Glomerular visceral epithelial cell (primary cell): Measurements from ENCODE around the gene RECQL.

Experiments used
- DNase-seq: peaks from one replicate; pipeline ENCODE4 v3.0.0-alpha.2; 2016; ENCODE audit errors: extremely low spot score

Gene RECQL, protein sequence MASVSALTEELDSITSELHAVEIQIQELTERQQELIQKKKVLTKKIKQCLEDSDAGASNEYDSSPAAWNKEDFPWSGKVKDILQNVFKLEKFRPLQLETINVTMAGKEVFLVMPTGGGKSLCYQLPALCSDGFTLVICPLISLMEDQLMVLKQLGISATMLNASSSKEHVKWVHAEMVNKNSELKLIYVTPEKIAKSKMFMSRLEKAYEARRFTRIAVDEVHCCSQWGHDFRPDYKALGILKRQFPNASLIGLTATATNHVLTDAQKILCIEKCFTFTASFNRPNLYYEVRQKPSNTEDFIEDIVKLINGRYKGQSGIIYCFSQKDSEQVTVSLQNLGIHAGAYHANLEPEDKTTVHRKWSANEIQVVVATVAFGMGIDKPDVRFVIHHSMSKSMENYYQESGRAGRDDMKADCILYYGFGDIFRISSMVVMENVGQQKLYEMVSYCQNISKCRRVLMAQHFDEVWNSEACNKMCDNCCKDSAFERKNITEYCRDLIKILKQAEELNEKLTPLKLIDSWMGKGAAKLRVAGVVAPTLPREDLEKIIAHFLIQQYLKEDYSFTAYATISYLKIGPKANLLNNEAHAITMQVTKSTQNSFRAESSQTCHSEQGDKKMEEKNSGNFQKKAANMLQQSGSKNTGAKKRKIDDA

DNA sequence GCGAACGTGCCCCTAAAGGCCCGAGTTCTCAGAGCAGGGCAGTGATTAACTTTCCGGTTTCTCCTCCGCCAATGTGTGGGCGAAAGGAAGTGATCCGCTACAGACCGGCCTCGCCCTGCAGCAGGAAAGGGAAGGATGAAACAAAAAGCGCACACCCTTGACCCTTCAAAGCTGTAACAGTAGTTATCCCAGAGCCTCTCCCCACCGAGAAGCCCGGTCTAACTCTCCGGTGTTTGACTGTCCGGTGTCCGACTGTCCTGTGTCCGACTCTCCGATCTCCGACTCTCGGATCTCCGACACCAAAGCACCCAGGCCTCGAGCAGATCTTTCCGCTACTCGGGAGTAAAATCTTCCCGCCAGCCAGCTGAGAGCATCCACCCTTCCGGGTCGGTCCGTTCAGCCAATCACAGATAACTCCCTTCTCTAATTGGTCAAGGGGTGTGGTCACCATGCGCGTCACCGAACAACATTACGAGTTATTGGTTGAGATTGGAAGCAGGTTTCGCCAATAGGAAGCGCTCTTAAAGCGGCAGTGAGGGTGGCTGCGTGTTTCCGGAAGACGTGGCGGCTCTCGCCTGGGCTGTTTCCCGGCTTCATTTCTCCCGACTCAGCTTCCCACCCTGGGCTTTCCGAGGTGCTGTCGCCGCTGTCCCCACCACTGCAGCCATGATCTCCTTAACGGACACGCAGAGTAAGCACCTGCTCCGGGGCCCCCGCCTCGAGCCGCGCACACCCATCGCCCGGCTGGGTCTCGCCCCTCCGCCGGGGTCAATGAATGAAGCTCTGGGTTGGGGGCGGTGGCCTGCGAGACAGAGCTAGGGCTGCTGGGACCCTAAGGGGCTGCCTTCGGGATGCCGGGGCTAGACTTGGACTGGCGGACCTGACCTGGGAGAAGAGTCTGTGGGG is at the start of gene RECQL, which contains the start of gene GOLT1B:
TSS of gene RECQL (minus strand) at position 378 of the 906 bp plus-strand sequence. CDS start 2,065 bp downstream, outside the sequence.
TSS of gene GOLT1B (plus strand) at position 532 of the 906 bp plus-strand sequence. CDS start at position 667, 135 bp downstream.
- DNase-seq, result peak; percentile 96

DNA sequence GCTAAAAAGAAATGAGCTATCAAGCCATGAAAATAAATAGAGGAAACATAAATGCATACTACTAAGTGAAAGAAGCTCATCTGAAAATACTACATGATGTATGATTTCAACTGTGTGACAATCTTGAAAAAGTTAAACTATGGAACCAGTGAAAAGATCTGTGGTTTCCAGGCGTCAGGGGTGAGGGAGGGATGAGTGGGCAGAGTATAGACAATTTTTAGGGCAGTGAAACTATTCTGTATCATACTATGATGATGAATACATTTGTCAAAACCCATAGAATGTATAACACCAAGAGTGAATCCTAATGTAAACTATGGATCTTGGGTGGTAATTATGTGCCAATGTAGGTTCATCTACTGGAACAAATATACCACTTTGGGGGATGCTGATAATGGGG is 46.0 kb upstream of the RECQL start:
- no peak for DNase-seq

DNA sequence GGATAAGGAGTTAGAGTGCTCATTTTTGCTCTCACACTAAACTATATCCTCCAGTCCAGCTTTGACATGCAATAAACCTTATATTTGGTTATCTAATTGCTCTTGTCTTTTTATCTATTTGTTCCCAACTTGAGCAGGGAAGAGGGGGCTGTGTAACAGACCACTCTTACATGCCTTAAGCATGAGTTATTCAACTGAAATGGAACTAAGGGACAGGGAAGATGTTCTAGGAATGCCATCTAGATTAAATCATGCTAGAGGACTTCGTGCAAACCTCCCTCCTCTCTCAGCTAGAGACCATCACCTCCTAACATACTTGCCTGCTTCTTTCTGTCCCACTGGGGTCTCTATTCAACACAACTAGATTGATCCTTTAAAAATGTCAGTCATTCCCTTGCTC is 45.3 kb upstream of the RECQL start:
- DNase-seq, result peak; percentile 15

DNA sequence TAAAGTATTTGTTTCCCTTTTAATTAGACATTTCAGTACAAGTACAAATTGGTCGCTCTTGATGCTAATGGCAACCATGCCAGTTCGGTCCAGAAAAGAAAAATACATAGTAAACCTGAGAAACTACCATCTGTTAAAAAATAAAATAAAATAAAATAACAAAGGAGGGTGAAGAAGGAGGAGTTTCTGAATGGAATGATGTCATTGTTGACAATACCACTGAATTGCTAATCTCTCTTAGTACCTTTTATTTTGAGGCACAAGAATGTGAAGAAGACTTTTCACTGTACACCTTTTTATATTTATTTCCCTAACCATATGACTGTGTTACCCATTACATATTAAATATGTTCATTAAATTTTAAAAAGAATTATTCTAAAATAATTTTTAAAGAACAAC is 44.1 kb upstream of the RECQL start:
- no peak for DNase-seq

DNA sequence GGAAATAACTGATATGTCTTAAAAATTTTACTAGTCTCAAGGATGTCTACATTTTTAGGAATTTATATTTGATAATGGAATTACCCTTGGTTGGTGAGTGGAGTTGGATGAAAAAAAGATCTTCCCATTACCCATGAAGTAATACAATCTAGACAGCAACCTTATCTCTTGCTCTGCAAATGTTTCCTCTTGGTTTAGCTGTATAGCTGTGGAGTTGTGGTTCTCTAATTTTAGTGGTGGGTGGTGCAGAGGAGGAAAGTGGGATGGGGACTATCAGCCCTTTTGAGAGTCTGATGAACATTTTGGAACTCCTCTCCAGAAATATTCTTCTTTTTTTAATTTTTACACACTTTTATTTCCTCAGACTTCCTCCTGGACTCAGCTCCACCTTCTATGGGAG is 41.7 kb upstream of the RECQL start:
- DNase-seq, result no peak

DNA sequence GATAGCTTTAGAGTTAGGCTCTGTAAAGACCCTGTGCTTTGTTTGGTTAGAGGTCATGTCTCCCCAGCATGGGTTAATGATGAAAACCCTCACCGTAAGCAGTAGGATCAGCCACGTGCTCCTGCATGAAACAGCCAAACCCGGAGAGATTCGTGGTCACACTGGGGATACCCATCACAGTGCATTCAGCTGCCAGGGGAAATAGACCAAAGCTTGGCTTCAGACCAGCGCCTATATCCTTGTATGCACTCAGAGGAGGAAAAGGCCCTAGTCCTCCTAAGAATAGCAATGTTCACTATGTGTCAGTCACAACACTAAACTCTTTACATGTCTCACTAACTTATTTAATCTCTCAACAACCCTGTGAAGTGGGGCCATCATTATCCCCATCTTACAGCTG is 41.0 kb upstream of the RECQL start:
- no peak for DNase-seq

DNA sequence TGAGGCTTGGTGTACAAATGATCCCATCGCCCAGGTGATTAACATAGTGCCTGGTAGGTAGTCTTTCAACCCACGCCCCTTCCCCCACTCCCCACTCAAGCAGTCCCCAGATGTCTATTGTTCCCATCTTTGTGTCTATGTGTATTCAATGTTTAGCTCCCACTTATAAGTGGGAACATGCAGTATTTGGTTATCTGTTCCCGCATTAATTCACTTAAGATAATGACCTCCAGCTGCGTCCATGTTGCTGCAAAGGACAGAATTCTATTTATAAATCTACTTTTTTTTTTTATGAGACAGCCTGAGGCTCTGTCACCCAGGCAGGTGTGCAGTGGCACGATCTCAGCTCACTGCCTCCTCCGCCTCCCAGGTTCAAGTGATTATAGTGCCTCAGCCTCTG is 40.3 kb upstream of the RECQL start:
- no peak for DNase-seq

DNA sequence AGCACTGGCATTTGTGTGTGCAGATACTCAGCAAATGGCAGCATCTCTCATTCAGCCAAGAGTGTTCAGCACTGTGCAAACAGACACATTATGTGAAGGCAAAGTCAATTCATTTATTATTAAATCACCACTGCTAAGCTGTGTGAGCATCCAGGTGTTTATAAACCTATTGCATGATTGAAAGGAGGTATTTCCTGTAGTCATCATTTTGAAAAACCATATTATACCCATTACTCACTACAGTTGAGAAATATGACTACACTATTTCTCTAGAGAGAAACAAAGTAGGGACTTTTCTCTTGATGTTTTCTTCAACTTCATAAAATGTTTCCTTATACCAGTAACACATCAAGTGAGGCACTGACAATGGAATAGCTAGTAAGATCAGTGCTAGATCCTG is 38.4 kb upstream of the RECQL start:
- DNase-seq, result no peak

DNA sequence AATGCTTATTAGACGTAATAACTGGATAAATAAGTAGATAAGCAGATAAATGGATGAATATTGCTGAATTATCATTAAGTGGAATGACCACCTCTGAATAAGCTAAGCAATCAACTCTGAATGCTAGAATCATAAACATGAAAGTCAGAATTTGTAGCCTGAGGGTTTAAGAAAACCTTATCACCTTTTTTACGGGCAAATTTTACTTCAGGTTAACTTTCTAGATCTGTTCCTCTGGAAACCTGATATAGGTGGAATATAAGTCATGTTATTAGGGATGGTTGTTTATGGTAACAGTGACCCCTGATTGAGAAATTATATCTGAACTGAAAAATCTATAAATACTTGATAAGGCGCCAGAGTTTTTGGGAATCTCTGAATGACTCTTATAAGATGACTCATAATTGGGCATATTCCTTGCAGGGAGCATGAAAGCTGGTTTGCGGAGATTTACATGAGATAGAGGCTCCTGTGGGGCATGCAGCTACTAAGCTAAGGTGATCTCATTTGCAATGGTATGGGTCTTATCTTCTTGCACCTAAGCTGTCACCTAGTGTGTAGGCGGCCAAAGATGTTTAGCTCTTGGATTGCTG is 36.7 kb upstream of the RECQL start:
- no peak for DNase-seq

DNA sequence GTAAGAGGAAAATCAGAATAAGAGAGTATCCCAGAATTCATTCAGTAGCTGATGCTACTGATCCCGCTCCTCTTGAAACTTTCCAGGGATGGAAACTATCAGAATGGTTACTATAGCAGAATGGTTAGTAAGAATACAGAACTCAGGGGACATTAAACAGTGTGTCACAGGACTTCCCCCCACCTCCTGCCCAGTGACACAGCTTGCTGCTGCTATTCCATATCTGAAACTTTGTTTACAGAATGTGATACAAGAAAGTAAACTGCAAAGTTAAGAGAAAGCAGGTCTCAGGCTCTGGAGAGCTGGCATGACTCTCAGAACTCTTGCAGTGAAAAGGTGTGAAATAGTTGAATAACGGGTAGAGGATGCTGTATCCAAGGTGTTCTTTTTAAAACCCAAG is 28.0 kb upstream of the RECQL start:
- DNase-seq, result no peak

DNA sequence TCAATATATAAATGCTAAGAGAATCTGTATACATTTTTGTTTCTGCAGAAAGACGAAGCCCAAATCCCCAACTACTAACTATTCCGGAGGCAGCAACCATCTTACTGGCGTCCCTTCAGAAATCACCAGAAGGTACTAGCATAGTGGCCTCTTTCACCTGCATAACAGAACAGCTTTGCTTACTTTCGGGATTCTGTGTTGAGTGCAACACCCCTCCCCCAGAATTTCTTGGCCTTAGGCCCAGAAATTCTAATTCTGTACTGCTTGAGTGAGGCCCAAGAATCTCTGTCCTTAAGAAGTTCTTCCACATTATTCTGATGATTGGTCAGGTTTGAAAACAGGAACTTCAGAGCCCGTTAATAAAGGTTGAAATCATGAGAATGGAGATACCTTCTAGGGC is 27.5 kb upstream of the RECQL start:
- DNase-seq, result peak; percentile 68

DNA sequence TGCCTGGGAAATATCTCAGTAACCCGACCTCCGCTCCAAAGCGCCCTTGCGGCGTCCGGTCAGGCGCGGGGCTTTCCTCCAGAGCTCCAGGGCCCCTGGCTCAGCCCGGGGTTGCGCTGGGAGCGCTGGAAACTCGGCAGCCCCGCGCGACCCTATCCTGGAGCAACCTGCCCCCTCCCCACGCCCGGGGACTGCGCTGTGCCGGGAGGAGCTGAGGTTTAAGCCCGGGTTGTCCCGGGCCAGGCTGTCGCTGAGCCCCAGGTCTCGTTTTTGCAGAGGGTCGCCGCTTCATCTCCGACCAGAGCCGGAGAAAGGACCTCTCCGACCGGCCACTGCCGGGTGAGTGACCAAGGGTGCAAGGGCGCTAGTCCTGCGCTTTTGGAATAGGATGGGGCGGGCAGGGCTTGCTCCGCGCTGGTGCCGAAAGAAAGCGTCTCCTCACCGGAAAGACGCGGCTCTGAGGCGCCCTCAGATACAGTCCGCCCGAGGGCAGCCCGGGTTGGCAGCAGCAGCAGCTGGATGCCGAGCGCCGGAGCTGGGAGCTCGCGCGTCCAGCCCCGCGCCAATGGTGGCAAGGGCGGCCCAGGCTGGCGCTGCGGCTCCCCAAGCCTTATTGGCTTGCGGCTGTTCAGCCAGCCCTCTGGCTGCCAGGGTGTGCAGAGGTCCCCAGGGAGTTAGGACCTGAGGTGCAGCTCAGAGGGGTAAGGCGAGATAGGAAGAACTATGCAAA is 26.2 kb upstream of the RECQL start:
- DNase-seq, result peak; percentile 74

DNA sequence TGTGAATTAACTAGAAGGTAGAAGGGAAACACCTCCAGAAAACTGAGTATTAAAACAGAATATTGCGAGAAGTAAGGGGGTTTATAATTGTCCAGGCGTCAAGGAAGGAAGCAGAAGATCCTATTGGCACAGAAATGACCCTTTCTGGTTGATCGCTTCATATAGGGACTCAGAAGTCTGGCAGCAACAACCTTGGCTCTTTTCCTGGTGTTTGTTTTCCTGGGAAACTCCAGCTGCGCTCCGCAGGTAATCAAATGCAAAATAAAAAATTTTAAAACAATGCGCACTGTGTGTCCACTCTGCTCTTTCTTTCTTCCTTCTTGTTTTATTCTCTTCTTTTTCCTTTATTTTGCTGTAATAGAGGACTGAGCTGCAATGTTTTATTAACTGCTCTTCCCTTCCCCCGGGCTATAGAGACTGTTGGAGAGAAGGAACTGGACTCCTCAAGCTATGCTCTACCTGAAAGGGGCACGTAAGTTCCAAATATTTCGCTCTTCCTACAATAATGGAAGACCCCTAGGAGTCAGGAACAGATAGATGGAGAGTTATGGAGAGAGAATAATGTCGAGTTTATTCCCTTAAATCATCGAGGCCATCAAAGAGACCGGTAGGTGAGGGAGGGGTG is 25.4 kb upstream of the RECQL start:
- DNase-seq, result no peak

DNA sequence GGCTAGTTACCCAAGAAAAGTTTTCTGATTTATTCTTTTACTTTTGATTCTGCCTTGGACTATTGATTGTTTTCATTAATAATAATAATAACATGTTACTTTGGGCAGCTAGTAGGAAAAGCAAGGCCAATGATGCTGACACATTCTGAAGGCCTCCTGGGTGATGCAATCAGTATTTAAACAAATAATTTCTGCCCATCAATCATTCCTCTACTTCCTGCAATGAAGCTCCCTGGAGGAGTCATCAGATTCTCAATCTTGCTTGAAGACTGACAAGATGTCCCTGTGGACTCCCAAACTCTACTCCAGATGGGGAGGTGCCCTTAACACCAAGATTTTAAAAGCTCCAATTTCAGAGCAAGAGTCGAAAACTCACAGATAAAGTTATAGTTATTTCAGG is 24.6 kb upstream of the RECQL start, which contains the start of gene SPX:
TSS of gene SPX (plus strand) at position 244 of the 400 bp plus-strand sequence. CDS start 177 bp downstream, outside the sequence.
- no peak for DNase-seq

DNA sequence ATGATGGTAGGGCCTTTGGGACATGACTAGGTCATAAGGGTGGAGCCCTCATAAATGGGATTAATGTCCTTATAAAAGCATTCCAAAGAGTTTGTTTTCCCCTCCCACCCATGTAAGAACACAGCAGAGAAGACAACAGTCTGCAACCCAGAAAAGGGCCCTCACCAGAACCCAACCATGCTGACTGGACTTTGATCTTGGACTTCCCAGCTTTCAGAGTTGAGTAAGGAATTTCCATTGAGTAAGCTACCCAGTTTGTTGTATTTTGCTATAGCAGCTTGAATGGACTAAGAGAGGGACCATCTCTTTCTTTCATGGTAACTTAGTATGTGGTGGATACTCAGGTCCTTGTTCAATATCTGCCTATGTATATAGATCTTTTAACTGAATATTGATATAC is 21.7 kb upstream of the RECQL start:
- DNase-seq, result no peak

DNA sequence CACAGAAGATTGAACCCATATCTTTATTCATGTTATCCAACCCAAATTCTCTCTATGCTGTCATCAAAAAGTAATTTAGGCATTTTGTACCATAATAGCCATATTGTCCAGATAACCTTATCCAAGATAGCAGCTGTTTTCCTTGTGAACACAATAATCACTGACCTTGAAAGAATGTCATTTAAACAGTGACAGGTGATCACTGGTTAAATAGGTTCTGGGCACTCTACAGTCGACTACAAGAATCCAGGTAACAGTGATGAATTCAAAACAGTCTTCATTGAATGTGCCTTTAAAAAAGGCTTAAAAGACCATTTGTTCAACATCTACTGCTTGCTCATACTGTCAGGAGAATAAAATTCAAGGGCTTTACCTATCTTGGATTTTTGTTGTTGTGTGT is 20.1 kb upstream of the RECQL start:
- no peak for DNase-seq

DNA sequence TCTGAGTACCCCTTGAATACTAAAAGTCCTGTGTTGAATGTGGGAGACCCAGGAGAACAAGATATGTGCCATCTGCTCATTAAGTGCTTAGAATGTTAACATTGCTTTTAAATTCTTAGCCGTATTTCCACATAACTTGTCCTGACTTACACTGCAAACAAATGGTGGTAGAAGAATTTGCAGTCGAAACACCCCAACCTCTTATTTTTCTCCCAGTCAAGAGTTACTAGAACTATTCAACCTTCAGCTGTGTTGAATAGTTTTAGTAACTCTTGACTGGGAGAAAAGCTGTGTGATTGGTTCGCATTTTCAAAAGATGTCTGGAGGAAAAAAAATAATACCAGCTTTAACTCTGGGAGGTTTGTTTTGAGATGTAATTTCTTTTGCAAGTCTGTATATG is 17.0 kb upstream of the RECQL start:
- DNase-seq, result no peak

DNA sequence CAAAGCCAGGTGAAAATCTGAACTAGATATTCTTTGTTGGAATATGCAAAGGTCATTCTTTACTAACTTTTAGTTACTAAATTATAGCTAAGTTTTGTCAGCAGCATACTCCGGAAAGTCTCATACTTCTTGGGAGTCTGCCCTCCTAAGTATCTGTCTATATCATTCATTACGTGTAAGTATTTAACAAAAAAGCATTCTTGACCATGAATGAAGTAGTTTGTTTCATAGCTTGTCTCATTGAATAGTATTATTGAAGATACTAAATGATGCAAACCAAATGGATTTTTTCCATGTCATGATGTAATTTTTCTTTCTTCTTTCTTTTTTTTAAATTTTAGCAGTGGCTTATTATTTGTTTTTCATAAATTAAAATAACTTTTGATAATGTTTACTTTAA is 14.8 kb upstream of the RECQL start:
- no peak for DNase-seq

DNA sequence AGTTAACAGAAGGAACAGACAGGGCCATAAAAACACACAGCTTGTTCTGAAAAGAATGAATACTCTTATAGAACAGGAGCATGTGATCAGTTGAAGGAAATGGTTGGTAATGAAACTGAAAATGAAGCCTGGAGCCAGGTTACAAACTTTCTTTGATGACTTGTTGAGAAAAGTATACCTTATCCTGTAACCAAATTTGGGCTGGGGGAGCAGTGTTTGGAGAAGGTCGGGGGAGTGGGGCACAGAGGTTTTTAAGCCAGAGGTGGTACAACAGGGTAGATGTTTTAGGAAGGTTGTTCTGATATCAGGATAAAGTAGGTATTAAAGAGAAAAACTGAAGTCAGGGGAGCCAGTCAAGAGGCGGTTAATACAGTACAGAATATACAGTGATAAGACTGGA is 8.3 kb upstream of the RECQL start:
- no peak for DNase-seq

DNA sequence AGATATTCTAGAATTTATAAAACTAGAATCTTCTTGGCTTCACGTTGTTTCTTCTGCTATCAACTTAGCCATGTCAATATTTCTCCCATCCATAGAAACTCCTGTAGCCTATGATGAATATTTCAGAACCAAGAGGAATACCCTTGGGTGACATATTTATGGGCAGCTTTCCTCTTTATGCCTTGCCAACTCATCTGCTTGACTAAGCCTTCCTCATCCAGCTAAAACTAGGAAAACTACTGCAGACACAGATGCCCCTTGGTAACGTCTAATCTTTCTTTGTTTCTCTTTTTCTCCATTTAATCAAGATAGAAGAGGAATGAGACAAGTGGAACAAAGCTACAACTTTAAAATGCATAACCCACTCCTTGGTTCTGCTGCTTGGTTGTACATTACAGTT is 6.4 kb upstream of the RECQL start:
- DNase-seq, result no peak

DNA sequence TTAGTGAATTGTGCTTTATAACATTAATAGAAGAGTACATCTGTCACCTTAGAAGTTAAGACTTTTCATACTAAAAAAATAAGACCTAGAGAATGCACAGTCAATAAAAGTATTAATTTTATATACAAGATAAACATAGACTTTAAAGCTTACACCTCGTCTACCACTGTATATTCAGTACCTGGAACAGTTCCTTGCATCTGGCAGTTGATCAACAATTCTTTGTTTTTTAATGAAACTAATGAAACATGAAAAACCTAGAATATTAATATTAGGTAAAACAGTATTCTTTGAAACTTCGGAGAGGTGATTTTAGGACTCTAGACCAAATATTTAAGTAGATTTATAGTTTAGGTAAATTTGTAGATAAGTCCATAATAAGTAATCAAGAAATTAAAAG is 4.5 kb upstream of the RECQL start:
- no peak for DNase-seq
